HG03575 (cell line): Measurements from ENCODE around the gene NRXN2.
"Not testable (repeated sequence)": the region's sequence is repeated elsewhere in the genome, so short reads cannot be mapped to it uniquely, and the experiment has no call there.

Experiments
- ATAC-seq: cut with Tn5 transposase; IDR thresholded peaks from one replicate; pipeline ENCODE4 v1.9.1; 2021; ENCODE audit not compliant: unreplicated experiment, insufficient number of reproducible peaks, low FRiP score; ENCODE audit errors: extremely low read depth

Gene NRXN2

GRCh38 chr11:64605656-64606585, 117.1 kb downstream of the NRXN2 start:
- ATAC-seq, result no peak

DNA sequence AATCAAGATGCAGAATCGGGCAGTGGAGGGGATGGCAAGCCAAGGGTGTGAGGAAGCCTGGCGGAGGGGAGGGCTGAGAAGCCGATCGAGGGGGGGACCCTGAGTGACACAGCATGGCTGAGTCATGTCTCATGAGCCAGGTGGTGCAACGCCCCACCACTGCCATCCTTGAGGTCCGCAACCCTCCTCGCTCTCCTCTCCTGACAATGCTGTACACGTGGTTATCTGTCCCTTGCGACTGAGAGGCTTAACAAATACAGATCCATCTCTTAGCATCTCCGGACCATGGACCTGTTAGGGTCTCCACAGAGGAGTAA, 117.8 kb downstream of the NRXN2 start:
- ATAC-seq, result no peak

- no peak for ATAC-seq
Measured at GRCh38 chr11:64604458-64605243, 118.3 kb downstream of the NRXN2 start.

GRCh38 chr11:64603411-64604110, 119.4 kb downstream of the NRXN2 start:
- no peak for ATAC-seq

DNA sequence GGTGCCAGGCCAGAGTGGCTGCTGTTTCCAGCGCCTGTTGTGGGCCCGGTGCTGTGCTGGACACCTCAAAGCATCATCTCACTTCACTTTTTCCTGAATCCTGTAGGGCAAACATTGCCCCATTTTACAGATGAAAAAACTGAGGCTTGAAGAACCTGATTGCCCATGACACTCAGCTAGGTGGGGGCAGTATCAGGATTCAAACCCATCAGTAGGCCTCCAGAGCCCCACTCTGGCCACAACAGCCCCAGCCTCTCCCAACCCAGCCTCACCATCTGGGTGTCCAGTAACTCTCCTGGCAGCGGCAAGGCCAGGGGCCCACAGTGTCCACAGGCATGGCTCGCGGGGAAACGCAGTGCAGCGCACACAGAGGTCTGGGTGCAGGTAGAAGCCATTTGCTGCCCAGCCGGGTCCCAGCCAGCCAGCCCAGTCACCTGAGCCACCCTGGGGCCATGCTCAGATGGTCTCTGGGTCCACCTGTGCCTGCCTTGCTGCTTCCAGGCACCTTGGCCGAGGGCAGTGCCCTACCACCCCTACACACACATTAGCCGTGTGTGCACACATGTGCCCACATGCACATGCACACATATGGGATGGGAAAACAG, 120.4 kb downstream of the NRXN2 start:
- no peak for ATAC-seq

DNA sequence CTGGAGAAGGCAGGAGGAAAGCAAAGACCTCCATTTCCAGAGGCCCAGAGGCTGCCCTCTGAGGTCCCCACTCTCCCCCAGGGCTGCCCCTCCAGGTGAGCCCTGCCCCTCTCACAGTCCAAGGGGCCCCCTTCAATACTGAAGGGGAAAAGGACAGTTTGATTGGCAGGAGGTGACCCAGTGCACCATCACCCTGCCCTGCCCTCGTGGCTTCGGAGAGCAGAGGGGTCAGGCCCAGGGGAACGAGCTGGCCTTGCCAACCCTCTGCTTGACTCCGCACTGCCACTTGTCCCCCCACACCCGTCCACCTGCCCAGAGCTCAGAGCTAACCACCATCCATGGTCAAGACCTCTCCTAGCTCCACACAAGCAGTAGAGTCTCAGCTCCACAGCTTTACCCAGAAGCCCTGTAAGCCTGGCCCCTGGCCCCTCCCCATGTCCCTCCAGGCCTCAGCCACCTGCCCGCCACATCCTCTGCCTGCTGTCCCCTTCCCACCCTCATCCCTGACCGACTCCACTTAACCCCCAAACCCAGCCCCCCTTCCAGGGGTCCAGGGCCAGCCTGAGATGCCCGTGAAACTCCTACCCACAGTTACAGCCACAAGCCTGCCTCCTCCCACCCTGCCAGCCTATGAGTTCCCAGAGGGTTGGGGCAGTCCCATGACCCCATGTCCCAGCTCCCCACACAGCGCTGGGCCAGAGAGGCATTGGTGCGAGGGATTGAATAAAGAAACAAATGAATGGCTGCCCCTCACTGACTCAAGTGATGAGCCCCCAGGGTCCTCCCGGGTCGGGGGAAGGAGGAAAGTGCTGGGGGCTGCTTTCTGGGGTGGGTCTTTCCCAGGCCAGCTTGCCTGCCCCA, 121.2 kb downstream of the NRXN2 start:
- ATAC-seq, result no peak

DNA sequence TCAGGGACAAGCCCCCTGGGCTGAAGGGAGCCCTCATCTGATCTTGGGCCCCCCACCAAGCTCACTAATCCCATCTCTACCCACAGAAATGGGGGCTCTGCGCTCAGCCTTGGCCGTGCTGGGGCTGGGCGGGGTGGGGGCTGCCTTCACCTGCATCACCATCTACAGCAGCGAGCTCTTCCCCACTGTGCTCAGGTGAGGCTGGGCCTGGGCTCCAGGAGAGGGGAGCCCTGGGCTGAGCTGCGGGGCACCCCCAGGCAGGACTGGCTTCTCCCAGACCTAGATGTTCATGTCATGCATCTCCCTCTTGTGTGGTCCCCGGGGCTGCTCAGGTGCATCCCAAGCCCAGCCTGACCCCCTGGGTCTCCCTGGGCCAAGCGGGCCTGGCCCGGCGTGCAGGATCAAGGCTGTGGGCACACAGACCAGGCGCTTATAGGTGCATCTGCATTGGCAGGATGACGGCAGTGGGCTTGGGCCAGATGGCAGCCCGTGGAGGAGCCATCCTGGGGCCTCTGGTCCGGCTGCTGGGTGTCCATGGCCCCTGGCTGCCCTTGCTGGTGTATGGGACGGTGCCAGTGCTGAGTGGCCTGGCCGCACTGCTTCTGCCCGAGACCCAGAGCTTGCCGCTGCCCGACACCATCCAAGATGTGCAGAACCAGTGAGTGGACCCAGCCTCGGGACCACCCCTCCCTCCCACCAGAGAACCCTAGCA, 122.6 kb downstream of the NRXN2 start:
- no peak for ATAC-seq

DNA sequence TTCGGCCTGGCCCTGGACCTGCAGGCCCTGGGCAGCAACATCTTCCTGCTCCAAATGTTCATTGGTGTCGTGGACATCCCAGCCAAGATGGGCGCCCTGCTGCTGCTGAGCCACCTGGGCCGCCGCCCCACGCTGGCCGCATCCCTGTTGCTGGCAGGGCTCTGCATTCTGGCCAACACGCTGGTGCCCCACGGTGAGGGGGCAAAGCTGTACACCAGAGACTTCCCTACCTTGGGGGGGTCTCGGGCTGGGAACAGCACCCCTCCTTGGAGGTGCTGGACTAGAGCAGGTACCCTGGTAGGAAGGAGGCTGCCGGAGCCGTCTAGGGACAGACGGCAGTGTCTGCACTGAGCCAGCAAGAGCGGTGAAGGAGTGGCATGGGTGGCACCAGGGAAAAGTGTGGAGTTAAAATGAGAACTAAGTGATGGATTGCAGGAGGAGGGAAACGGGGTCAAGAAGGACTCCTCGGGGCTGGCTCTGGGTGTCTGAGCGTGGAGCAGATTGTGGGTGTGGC, 123.2 kb downstream of the NRXN2 start:
- no peak for ATAC-seq

- ATAC-seq, result no peak
Measured at GRCh38 chr11:64598797-64599697, 124.0 kb downstream of the NRXN2 start.

DNA sequence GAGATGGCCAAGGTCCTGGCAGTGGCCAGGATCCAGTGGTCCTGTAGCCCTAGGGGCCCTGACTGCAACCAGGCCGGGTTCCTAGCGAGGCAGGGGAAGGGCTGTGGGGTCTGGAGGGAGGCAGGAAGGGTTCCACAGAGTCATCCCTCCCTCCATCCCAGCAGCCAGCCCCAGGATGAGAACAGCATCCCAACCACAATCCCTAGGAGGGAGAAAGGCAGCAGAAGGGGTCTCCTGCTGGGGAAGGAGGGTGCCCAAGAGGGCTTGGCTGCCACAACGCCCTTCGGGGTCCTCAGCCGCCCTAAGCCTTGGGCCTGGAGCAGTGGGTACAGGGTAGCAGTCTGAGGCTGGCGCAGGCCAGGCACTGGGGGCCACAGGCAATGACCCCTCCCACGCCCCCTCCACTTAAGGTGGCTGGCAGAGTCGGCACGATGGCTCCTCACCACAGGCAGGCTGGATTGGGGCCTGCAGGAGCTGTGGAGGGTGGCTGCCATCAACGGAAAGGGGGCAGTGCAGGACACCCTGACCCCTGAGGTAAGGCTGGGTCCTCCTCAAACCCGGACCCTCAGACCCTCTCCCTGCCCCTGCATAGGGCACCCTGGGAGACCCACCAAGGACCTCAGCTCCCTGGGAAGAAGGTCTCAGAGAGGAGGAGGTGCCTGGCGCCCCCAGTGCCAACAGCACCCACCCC, 124.7 kb downstream of the NRXN2 start:
- no peak for ATAC-seq

- ATAC-seq, result no peak
Measured at GRCh38 chr11:64597671-64598101, 125.3 kb downstream of the NRXN2 start.

- not testable (repeated sequence) for ATAC-seq
Measured at GRCh38 chr11:64595922-64596321, 127.1 kb downstream of the NRXN2 start.

DNA sequence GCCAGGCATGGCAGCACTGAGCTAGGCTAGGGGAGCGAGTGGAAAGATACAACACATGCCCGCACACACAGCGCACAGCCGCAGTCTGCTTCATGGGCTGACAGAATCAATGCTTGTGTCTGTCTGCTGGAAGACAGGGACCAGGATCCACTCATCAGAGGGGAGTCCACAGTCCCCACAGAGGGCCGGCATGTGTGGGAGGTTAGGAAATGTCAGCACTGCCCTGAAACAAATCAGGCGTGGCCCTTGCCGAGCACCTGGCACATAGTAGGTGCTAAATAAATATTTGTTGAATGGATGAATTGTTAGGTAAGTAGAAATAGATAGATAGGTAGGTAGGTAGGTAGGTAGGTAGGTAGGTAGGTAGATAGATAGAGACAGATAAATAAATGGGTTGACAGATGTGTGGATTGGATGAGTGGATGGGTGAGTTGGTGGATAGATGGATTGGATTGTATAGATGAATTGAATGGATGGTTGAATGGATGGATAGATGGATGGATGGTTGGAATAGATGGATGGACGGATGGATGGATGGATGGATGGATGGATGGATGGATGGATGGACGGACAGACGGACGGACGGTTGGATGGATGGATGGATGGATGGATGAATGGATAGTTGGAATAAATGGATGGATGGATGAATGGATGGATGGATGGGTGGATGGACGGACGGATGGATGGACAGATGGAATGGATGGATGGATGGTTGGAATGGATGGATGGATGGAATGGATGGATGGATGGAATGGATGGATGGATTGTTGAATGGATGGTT, 128.6 kb downstream of the NRXN2 start:
- ATAC-seq, result no peak

DNA sequence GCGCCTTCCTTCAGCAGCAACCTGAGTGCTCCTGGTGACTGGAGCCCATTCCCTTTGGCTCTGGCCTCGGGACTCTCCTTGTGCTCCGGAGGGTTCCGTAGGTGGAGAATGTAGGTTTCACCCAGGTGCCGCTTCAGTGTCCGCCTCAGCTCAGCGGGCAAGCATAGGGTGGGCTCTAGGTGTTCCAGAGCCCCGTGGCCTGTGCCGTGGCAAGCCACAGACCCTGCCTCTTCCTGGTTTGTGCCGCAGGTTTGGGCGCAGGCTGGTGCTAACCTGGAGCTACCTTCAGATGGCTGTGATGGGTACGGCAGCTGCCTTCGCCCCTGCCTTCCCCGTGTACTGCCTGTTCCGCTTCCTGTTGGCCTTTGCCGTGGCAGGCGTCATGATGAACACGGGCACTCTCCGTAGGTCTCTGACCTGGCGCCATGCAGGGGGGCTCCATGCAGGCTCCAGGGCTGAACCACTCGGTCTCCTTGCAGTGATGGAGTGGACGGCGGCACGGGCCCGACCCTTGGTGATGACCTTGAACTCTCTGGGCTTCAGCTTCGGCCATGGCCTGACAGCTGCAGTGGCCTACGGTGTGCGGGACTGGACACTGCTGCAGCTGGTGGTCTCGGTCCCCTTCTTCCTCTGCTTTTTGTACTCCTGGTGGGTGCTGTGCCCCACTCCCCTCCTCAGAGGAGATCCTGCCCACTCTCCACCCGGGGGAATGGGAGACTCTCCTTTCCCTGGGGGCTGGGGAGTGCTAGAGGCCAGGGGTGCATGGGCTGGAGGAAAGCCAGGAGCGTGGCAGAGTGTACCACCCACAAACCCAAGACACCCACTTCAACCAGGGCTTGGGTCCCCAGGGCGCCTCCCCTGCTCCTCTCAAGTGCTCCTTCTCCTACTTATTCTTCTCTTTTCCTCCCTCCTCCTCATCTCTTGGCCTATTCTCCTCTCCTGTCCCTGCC, 129.6 kb downstream of the NRXN2 start:
- no peak for ATAC-seq
